Measurements from ENCODE around the gene SPESP1.

- TF ChIP-seq POLR2AphosphoS5 (IDR thresholded peaks at IDR 0.05; ENCODE audit: low read depth, low read length), result no peak
- no peak for TF ChIP-seq POLR2A (IDR thresholded peaks at IDR 0.05; ENCODE audit: low read depth, low read length)
- TF ChIP-seq TAF1 (IDR thresholded peaks at IDR 0.05; ENCODE audit: low read depth, low read length), result no peak
- TF ChIP-seq SPI1 (IDR thresholded peaks at IDR 0.05; ENCODE audit: low read depth, low read length), result no peak
- no peak for TF ChIP-seq PAX5 (IDR thresholded peaks at IDR 0.05; ENCODE audit: insufficient read depth, low read length, severe bottlenecking)
- TF ChIP-seq POU2F2 (IDR thresholded peaks at IDR 0.05; ENCODE audit: low read depth, low read length), result no peak
These were observed 42.1 kb downstream of the SPESP1 start for GRCh38 chr15:68972201-68973065.
